Suprapubic skin (tissue), 4 donors: Measurements from ENCODE around the gene TSPAN32.

Experiments used
- POLR2A ChIP-seq, 2 donors: fragments of 450-650 bp; IDR thresholded peaks; one replicate each; pipeline ENCODE4 v1.6.1; 2017; ENCODE audit warnings: antibody characterized with exemption in 2 of 2, mild to moderate bottlenecking in 2 of 2, moderate library complexity in 2 of 2
- POLR2AphosphoS5 ChIP-seq, 3 donors: sonication (generic); formaldehyde crosslinking; IDR thresholded peaks; one replicate each; pipeline ENCODE4 v1.6.1; 2017; ENCODE audit warnings: antibody characterized with exemption in 3 of 3
- TF ChIP-seq, protein P1 (sequence below), 2 donors: fragments of 200-600 bp in 1 of 2; fragments of 450-650 bp in 1 of 2; sonication (generic) in 1 of 2; IDR thresholded peaks; one replicate each; pipeline ENCODE4 v1.5.1; 2016 to 2019; ENCODE audit warnings: antibody characterized with exemption in 2 of 2, mild to moderate bottlenecking in 1 of 2, moderate library complexity in 1 of 2

DNA sequence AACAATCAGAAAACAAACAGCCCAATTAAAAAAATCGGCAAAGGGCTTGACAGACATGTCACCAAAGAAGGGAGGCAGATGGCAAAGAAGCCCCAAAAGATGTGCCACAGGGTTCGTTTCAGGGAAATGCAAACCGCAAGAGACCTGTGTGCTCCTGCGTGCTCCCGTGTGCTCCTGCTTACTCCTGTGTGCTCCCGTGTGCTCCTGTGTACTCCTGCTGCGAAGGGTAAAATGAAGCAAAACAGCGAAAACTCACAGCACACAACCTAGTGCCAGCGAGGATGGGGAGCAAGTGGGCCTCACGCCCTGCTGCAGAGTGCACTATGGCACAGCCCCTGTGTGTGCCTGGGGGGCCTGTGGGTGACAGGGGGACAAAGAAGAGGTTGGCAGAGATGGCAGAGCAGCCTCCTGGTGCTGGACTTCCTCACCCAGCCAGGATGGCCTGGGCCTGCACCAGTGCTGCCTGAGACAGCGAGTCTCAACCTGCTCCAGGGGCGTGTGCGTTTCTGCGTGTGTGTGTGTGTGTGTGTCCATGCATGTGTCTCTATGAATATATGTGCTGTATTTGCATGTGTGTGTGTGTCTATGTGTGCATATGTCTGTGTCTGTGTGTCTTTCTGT is 45.4 kb upstream of the TSPAN32 start:
- TF ChIP-seq, protein P1, sequence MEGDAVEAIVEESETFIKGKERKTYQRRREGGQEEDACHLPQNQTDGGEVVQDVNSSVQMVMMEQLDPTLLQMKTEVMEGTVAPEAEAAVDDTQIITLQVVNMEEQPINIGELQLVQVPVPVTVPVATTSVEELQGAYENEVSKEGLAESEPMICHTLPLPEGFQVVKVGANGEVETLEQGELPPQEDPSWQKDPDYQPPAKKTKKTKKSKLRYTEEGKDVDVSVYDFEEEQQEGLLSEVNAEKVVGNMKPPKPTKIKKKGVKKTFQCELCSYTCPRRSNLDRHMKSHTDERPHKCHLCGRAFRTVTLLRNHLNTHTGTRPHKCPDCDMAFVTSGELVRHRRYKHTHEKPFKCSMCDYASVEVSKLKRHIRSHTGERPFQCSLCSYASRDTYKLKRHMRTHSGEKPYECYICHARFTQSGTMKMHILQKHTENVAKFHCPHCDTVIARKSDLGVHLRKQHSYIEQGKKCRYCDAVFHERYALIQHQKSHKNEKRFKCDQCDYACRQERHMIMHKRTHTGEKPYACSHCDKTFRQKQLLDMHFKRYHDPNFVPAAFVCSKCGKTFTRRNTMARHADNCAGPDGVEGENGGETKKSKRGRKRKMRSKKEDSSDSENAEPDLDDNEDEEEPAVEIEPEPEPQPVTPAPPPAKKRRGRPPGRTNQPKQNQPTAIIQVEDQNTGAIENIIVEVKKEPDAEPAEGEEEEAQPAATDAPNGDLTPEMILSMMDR (IDR thresholded peaks at IDR 0.05) = no peak
- no peak for TF ChIP-seq POLR2AphosphoS5 (IDR thresholded peaks at IDR 0.05)
- no peak for TF ChIP-seq POLR2A (IDR thresholded peaks at IDR 0.05)
